ENCODE data around the gene MCFD2. TPM values are rescaled to one million over a fixed set of nuclear protein-coding genes. Genes with fewer than 3 reads are reported as not detected.
"Not testable (repeated sequence)": the region's sequence is repeated elsewhere in the genome, so short reads cannot be mapped to it uniquely, and the experiment has no call there.

MCFD2 gene
- total and polyA plus RNA-seq, 3 experiments from 2014 or later, result 22.7 to 40.0 (median 37.2) TPM

DNA sequence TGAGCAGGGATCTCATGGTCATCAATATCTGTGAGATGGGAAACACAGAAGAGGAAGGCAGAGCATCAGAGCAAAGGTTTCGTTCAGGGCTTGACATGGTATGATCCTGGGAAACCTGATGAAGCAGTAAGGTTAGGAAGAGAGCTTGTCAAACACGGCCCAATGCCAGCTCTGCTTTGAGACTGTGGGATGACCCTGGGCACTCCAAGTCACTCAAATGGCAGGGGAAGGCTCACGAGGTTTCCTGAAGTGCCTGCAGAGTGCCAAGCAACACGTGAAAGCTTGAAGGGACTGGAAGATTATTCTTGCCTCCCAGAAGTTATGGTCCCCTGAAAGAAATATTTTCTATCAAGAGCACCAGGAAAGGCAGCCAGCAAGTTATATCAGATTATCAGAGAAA is 6.5 kb downstream of the MCFD2 start:
- Histone ChIP-seq H3K27ac (ENCODE audit: low read depth, low read length) (no peak overlapping the region), H3K36me3 (ENCODE audit: insufficient read depth, low read length) (peaks cover 29% of the 10 kb centered on the region), H3K4me3 (ENCODE audit: low read length) (no peak overlapping the region), H3K4me1 (ENCODE audit: insufficient read depth, low read length) (peaks cover 7% of the 10 kb centered on the region), H3K9me3 (ENCODE audit: low read length) (no peaks in the 10 kb centered on the region), H3K27me3 (ENCODE audit: insufficient read depth, low read length, poor library complexity, severe bottlenecking) (no peaks in the 10 kb centered on the region)
- DNase-seq, result no peak
- H3K4me1 Mint-ChIP-seq, result peaks cover 22 to 37% (median 31%) of the 10 kb centered on the region in 3 donors
- ChIA-PET CTCF (interaction anchor here (1.6 kb wide), 1 partner anchor 10 kb away, joined by 4 read pairs; no protein-coding TSS in a partner anchor), POLR2A (no interaction called here)
- no peaks in the 10 kb centered on the region for H3K27me3 Mint-ChIP-seq
- H3K4me3 Mint-ChIP-seq, result no peak overlapping the region
- peaks cover 4 to 69% (median 33%) of the 10 kb centered on the region in 3 donors for H3K36me3 Mint-ChIP-seq
- H3K27ac Mint-ChIP-seq, result peak overlapping the region in 3 of 8 donors; percentile 7 to 84 (median 54)
- H3K9me3 Mint-ChIP-seq, result no peaks in the 10 kb centered on the region

DNA sequence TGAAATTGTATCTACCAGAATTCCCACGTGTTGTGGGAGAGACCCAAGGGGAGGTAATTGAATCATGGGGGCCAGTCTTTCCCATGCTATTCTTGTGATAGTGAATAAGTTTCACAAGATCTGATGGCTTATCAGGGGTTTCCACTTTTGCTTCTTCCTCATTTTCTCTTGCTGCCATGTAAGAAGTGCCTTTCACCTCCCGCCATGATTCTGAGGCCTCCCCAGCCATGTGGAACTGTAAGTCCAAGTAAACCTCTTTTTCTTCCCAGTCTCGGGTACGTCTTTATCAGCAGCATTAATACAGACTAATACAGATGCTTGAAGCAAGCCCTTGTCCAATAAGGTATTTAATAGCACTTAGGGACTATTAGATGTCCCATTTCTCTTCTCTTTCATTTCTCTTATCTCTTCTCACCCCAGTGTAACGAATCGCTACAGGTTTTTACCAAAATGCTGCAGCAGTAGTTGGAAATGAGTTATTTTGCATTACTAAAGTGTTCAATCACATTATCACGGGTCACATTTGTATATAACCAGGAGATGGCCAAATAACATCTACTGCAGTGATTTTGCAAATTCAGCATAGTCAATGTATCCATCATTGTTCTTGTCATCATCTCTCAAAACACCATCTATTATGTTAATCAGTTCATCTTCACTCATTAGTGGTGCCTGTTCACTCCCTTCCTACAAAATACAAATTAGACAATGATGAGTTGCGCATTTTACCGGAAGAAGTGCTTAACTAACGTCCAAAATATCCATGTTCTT is 10.5 kb downstream of the MCFD2 start:
- H3K4me3 Mint-ChIP-seq; H3K27ac ChIP-seq (ENCODE audit: low read depth, low read length); H3K27me3 ChIP-seq (ENCODE audit: insufficient read depth, low read length, poor library complexity, severe bottlenecking); H3K9me3 ChIP-seq (ENCODE audit: low read length); DNase-seq; H3K4me3 ChIP-seq (ENCODE audit: low read length); H3K4me1 ChIP-seq (ENCODE audit: insufficient read depth, low read length); H3K9me3 Mint-ChIP-seq; POLR2A ChIA-PET; H3K27me3 Mint-ChIP-seq; CTCF ChIA-PET: not testable (repeated sequence)
- peak overlapping the region in 1 of 8 donors; percentile 56 for H3K27ac Mint-ChIP-seq
- peaks cover 4 to 74% (median 33%) of the 10 kb centered on the region in 3 donors for H3K36me3 Mint-ChIP-seq
- peaks cover 7 to 21% (median 8%) of the 10 kb centered on the region in 3 donors for H3K4me1 Mint-ChIP-seq
- H3K36me3 ChIP-seq (ENCODE audit: insufficient read depth, low read length), result peaks cover 29% of the 10 kb centered on the region

DNA sequence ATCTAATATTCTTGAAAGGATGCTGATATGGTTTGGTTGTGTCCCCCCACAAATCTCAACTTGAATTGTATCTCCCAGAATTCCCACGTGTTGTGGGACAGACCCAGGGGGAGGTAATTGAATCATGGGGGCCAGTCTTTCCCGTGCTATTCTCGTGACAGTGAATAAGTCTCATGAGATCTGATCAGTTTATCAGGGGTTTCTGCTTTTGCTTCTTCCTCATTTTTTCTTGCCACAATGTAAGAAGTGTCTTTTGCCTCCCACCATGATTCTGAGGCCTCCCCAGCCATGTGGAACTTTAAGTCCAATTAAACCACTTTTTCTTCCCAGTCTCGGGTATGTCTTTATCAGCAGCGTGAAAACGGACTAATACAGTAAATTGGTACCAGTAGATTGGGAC is 12.6 kb downstream of the MCFD2 start:
- H3K27ac ChIP-seq (ENCODE audit: low read depth, low read length); H3K4me1 ChIP-seq (ENCODE audit: insufficient read depth, low read length); H3K9me3 Mint-ChIP-seq; H3K4me1 Mint-ChIP-seq; CTCF ChIA-PET; H3K27me3 Mint-ChIP-seq; H3K4me3 ChIP-seq (ENCODE audit: low read length); H3K4me3 Mint-ChIP-seq; POLR2A ChIA-PET; H3K9me3 ChIP-seq (ENCODE audit: low read length); DNase-seq; H3K27me3 ChIP-seq (ENCODE audit: insufficient read depth, low read length, poor library complexity, severe bottlenecking): not testable (repeated sequence)
- H3K36me3 ChIP-seq (ENCODE audit: insufficient read depth, low read length), result peaks cover 15% of the 10 kb centered on the region
- H3K27ac Mint-ChIP-seq, result peak overlapping the region in 1 of 8 donors; percentile 9
- H3K36me3 Mint-ChIP-seq, result peaks cover 4 to 54% (median 27%) of the 10 kb centered on the region in 3 donors

DNA sequence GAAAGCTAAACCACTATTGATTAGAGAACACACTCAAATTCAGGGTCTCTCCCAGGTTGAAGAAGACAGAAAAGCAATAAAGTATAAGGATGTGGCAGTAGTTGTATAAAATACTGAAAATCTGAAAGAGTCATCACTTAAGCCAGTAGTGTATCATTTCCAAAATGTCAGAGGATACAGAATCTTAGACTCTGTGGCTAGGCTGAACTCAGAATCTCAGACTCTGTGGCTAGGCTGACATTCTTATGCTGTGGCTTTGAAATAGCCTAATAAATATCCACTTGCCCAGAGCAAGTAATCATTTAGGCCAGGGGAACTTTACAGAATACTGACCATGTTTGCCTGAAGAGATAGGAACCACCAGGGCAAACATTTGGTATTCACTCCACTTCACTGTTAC is 13.1 kb downstream of the MCFD2 start:
- ChIA-PET CTCF (no interaction called here), POLR2A (no interaction called here)
- no peaks in the 10 kb centered on the region for H3K9me3 ChIP-seq (ENCODE audit: low read length)
- H3K4me1 ChIP-seq (ENCODE audit: insufficient read depth, low read length), result no peaks in the 10 kb centered on the region
- H3K4me3 Mint-ChIP-seq, result no peak overlapping the region
- no peak overlapping the region for H3K4me3 ChIP-seq (ENCODE audit: low read length)
- no peaks in the 10 kb centered on the region for H3K27me3 Mint-ChIP-seq
- no peak overlapping the region for H3K27ac ChIP-seq (ENCODE audit: low read depth, low read length)
- H3K27ac Mint-ChIP-seq, result peak overlapping the region in 2 of 8 donors; percentile 2 to 42
- H3K36me3 Mint-ChIP-seq, result peaks cover 4 to 49% (median 24%) of the 10 kb centered on the region in 3 donors
- H3K36me3 ChIP-seq (ENCODE audit: insufficient read depth, low read length), result peaks cover 14% of the 10 kb centered on the region
- no peaks in the 10 kb centered on the region for H3K27me3 ChIP-seq (ENCODE audit: insufficient read depth, low read length, poor library complexity, severe bottlenecking)
- no peaks in the 10 kb centered on the region for H3K9me3 Mint-ChIP-seq
- peaks cover 0 to 4% (median 0%) of the 10 kb centered on the region in 3 donors for H3K4me1 Mint-ChIP-seq
- no peak for DNase-seq

DNA sequence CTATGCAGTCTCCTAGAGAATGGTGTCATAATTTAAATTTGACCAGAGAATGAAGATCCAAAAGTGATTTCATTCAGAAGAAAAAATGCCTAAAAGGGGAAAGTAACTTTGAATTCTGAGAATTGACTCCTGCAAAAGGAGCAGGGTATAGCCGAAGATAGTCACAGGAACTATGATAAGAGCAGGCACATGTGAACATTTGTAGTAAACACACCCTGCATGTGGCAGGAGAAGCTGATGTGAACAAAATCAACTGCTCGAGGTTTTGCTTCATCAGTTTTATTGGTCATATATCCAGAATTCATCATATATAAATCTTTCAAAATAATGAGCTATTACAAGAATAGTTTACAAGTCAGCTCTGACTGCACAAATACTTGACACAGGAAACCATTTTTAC is 14.0 kb downstream of the MCFD2 start:
- H3K36me3 Mint-ChIP-seq, result peaks cover 4 to 40% (median 21%) of the 10 kb centered on the region in 3 donors
- H3K36me3 ChIP-seq (ENCODE audit: insufficient read depth, low read length), result peaks cover 6% of the 10 kb centered on the region
- H3K27ac ChIP-seq (ENCODE audit: low read depth, low read length), result no peak overlapping the region
- no peak overlapping the region for H3K4me3 Mint-ChIP-seq
- no peaks in the 10 kb centered on the region for H3K9me3 ChIP-seq (ENCODE audit: low read length)
- no peaks in the 10 kb centered on the region for H3K27me3 ChIP-seq (ENCODE audit: insufficient read depth, low read length, poor library complexity, severe bottlenecking)
- ChIA-PET CTCF (no interaction called here), POLR2A (no interaction called here)
- no peak for DNase-seq
- no peak overlapping the region for H3K4me3 ChIP-seq (ENCODE audit: low read length)
- H3K4me1 Mint-ChIP-seq, result peaks cover 0 to 4% (median 0%) of the 10 kb centered on the region in 3 donors
- H3K27ac Mint-ChIP-seq, result no peak overlapping the region
- no peaks in the 10 kb centered on the region for H3K9me3 Mint-ChIP-seq
- H3K27me3 Mint-ChIP-seq, result no peaks in the 10 kb centered on the region
- H3K4me1 ChIP-seq (ENCODE audit: insufficient read depth, low read length), result no peaks in the 10 kb centered on the region

DNA sequence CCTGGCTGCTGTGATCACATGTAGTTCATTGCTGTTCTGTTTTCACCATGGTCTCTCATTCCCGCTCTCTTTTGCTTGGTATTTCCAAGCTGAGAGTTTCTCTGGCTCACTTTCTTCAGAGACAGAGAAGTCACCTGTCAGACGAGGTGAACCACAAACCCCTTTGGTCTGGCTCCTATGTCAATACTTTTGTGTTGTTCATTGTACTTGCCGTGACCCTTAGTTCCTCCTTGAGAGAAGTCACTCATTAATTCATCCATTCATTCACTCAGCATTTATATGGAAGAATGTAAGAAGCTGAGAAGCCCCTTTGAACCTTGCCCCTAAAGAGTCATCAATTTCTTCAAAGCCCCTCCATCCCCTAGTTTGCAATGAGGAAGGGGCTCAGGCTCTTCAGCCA is 15.2 kb downstream of the MCFD2 start:
- no peaks in the 10 kb centered on the region for H3K9me3 ChIP-seq (ENCODE audit: low read length)
- no peak overlapping the region for H3K4me3 ChIP-seq (ENCODE audit: low read length)
- no peak overlapping the region for H3K4me3 Mint-ChIP-seq
- no peak overlapping the region for H3K27ac ChIP-seq (ENCODE audit: low read depth, low read length)
- DNase-seq, result no peak
- peaks cover 0 to 4% (median 0%) of the 10 kb centered on the region in 3 donors for H3K4me1 Mint-ChIP-seq
- H3K27ac Mint-ChIP-seq, result no peak overlapping the region
- H3K27me3 ChIP-seq (ENCODE audit: insufficient read depth, low read length, poor library complexity, severe bottlenecking), result no peaks in the 10 kb centered on the region
- H3K36me3 ChIP-seq (ENCODE audit: insufficient read depth, low read length), result no peaks in the 10 kb centered on the region
- ChIA-PET CTCF (no interaction called here), POLR2A (no interaction called here)
- no peaks in the 10 kb centered on the region for H3K4me1 ChIP-seq (ENCODE audit: insufficient read depth, low read length)
- peaks cover 0 to 31% (median 15%) of the 10 kb centered on the region in 3 donors for H3K36me3 Mint-ChIP-seq
- H3K9me3 Mint-ChIP-seq, result no peaks in the 10 kb centered on the region
- no peaks in the 10 kb centered on the region for H3K27me3 Mint-ChIP-seq

DNA sequence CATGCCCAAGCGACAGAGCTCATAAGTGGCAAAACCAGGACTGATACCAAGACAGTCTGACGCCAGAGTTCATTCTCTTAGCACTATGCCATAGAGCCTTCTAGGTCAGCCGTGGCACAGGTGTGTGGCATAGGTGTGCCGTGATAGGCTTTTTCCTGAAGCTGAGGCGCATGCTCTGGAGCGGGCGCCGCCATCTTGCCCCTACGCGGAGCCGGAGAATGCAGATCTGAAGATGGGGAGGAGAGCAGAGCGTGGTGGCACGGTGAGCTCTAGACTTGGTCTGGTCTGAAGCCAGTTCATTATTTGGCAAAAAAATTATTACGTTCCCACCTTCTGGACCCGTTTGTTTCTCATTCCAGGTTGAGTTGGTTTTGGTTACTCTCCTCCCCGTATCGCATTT is 16.6 kb downstream of the MCFD2 start:
- no peaks in the 10 kb centered on the region for H3K9me3 ChIP-seq (ENCODE audit: low read length)
- no peaks in the 10 kb centered on the region for H3K27me3 Mint-ChIP-seq
- no peak overlapping the region for H3K4me3 ChIP-seq (ENCODE audit: low read length)
- H3K4me3 Mint-ChIP-seq, result no peak overlapping the region
- POLR2A ChIA-PET, result no interaction called here
- CTCF ChIA-PET, result no interaction called here
- no peak for DNase-seq
- no peaks in the 10 kb centered on the region for H3K9me3 Mint-ChIP-seq
- H3K4me1 Mint-ChIP-seq, result peaks cover 0 to 4% (median 0%) of the 10 kb centered on the region in 3 donors
- H3K36me3 ChIP-seq (ENCODE audit: insufficient read depth, low read length), result no peaks in the 10 kb centered on the region
- no peaks in the 10 kb centered on the region for H3K4me1 ChIP-seq (ENCODE audit: insufficient read depth, low read length)
- H3K27ac Mint-ChIP-seq, result no peak overlapping the region
- H3K27me3 ChIP-seq (ENCODE audit: insufficient read depth, low read length, poor library complexity, severe bottlenecking), result no peaks in the 10 kb centered on the region
- peaks cover 0 to 18% (median 6%) of the 10 kb centered on the region in 3 donors for H3K36me3 Mint-ChIP-seq
- H3K27ac ChIP-seq (ENCODE audit: low read depth, low read length), result no peak overlapping the region

DNA sequence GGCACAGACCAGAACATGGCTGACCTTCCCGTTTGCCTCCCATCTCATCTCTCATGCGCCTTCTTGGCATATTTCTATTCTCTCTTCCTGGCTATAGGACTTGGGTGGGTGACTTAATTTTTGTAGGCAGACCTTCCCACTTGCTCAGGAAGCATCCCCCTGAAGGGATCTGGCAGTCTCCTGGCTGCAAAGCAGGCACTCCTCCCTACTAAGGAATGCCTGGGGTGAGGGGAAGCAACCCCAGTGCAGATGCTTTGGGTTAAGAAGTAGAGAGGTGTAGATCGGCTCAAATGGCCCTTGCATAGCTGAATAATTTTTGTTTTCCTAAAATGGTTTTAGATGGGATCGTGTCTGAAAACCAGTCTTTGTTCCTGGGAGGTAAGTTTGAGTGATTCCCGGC is 17.6 kb downstream of the MCFD2 start:
- Histone ChIP-seq H3K27me3 (ENCODE audit: insufficient read depth, low read length, poor library complexity, severe bottlenecking) (no peaks in the 10 kb centered on the region), H3K27ac (ENCODE audit: low read depth, low read length) (no peak overlapping the region), H3K4me3 (ENCODE audit: low read length) (no peak overlapping the region), H3K9me3 (ENCODE audit: low read length) (no peaks in the 10 kb centered on the region), H3K4me1 (ENCODE audit: insufficient read depth, low read length) (no peaks in the 10 kb centered on the region), H3K36me3 (ENCODE audit: insufficient read depth, low read length) (no peaks in the 10 kb centered on the region)
- ChIA-PET CTCF (no interaction called here), POLR2A (no interaction called here)
- H3K27ac Mint-ChIP-seq, result peak overlapping the region in 1 of 8 donors; percentile 16
- DNase-seq, result no peak
- H3K36me3 Mint-ChIP-seq, result peaks cover 0 to 7% (median 5%) of the 10 kb centered on the region in 3 donors
- no peaks in the 10 kb centered on the region for H3K27me3 Mint-ChIP-seq
- H3K4me3 Mint-ChIP-seq, result no peak overlapping the region
- no peaks in the 10 kb centered on the region for H3K4me1 Mint-ChIP-seq
- no peaks in the 10 kb centered on the region for H3K9me3 Mint-ChIP-seq

Measured in CD8-positive, alpha-beta memory T cell (primary cell).